T-helper 17 cell (primary cell): ENCODE measurements around the gene CD200R1. TPM values are rescaled to one million over a fixed set of nuclear protein-coding genes. Genes with fewer than 3 reads are reported as not detected.

ENCODE experiments used
- ATAC-seq: fragments of 150-1000 bp; cut with Tn5 transposase; 2 replicates; pipeline ENCODE4 v1.10.0; 2021; ENCODE audit warnings: mild to moderate bottlenecking, moderate library complexity
- DNase-seq, 3 donors: peaks; one replicate each; pipeline versions ENCODE4 v3.0.0 to v3.0.0-alpha.2; 2020 to 2021
- H3K9me3 ChIP-seq: one replicate; pipeline ENCODE4 v1.7.0; 2013; ENCODE audit warnings: low read length, mild to moderate bottlenecking; ENCODE audit not compliant: control insufficient read depth, poor library complexity, severe bottlenecking
- H3K27ac Mint-ChIP-seq: one replicate; pipeline ENCODE4 v1.8.0; 2022; ENCODE audit warnings: mild to moderate bottlenecking, moderate library complexity, mixed read lengths
- H3K27me3 Mint-ChIP-seq: one replicate; pipeline ENCODE4 v1.8.0; 2022; ENCODE audit warnings: mixed read lengths
- H3K36me3 Mint-ChIP-seq: one replicate; pipeline ENCODE4 v1.8.0; 2022; ENCODE audit warnings: low read depth, mixed read lengths
- H3K4me1 Mint-ChIP-seq: one replicate; pipeline ENCODE4 v1.8.0; 2022; ENCODE audit warnings: mild to moderate bottlenecking, mixed read lengths
- H3K4me3 Mint-ChIP-seq: one replicate; pipeline ENCODE4 v1.8.0; 2022; ENCODE audit warnings: mild to moderate bottlenecking, moderate library complexity, mixed read lengths
- total RNA-seq, 4 donors: library from RNA in 2 of 4; stranded (reverse) in 2 of 4; gene quantifications; one replicate each; pipeline ENCODE4 v1.2.3 and lab custom pipeline; 2022 to 2026

Gene CD200R1
- total RNA-seq (10 to 100 TPM in 1 of 2 donors, 1 to 10 TPM in 1; 7.1 to 12.8 TPM), total RNA-seq (lab: John Stamatoyannopoulos, UW) (27.0 to 29.9 reads per million in 2 donors)

- Mint-ChIP-seq H3K4me1 (peaks cover 63% of the 10 kb centered on the region), H3K36me3 (peaks cover 2% of the 10 kb centered on the region), H3K4me3 (peak within 1 kb of the TSS; percentile 99), H3K27ac (peak within 1 kb of the TSS; percentile 98), H3K27me3 (no peaks in the 10 kb centered on the region)
- no peaks in the 10 kb centered on the region for H3K9me3 ChIP-seq
- DNase-seq (no peak), ATAC-seq (peak; percentile 58)
These were observed at the start of gene CD200R1 for GRCh38 chr3:112974894-112975293. Gene CD200R1 (minus strand): TSS chr3:112975103. CDS start chr3:112974857, 246 bp downstream.

GRCh38 chr3:113021471-113021870 lies 46.6 kb upstream of the CD200R1 start:
- DNase-seq (no peak), ATAC-seq (no peak)
- Mint-ChIP-seq H3K27me3 (no peaks in the 10 kb centered on the region), H3K4me1 (peaks cover 39% of the 10 kb centered on the region), H3K27ac (peak overlapping the region; percentile 97), H3K36me3 (no peaks in the 10 kb centered on the region), H3K4me3 (no peak overlapping the region)
- no peaks in the 10 kb centered on the region for H3K9me3 ChIP-seq

- H3K4me1 Mint-ChIP-seq: peaks cover 44% of the 10 kb centered on the region
- no peaks in the 10 kb centered on the region for H3K27me3 Mint-ChIP-seq
- H3K36me3 Mint-ChIP-seq: peaks cover 2% of the 10 kb centered on the region
- H3K9me3 ChIP-seq: no peaks in the 10 kb centered on the region
- peak overlapping the region; percentile 97 for H3K27ac Mint-ChIP-seq
- ATAC-seq: peak; percentile 88
- peak overlapping the region; percentile 94 for H3K4me3 Mint-ChIP-seq
- peak; percentile 67 to 81 (median 73) for DNase-seq
These were observed 44.6 kb upstream of the CD200R1 start for GRCh38 chr3:113019182-113020137.

- Mint-ChIP-seq H3K27me3 (no peaks in the 10 kb centered on the region), H3K36me3 (peaks cover 3% of the 10 kb centered on the region), H3K4me1 (peaks cover 46% of the 10 kb centered on the region), H3K4me3 (peak overlapping the region; percentile 94), H3K27ac (peak overlapping the region; percentile 97)
- H3K9me3 ChIP-seq: no peaks in the 10 kb centered on the region
- ATAC-seq (peak; percentile 4), DNase-seq (no peak)
These were observed 43.8 kb upstream of the CD200R1 start for GRCh38 chr3:113018536-113019181.

- Mint-ChIP-seq H3K4me3 (peak overlapping the region; percentile 39), H3K27ac (no peak overlapping the region), H3K27me3 (no peaks in the 10 kb centered on the region), H3K36me3 (peaks cover 8% of the 10 kb centered on the region), H3K4me1 (peaks cover 38% of the 10 kb centered on the region)
- H3K9me3 ChIP-seq: no peaks in the 10 kb centered on the region
- no peak for DNase-seq
- peak; percentile 76 for ATAC-seq
These were observed 38.7 kb upstream of the CD200R1 start for GRCh38 chr3:113013593-113013992.

- Mint-ChIP-seq H3K4me1 (peaks cover 42% of the 10 kb centered on the region), H3K36me3 (peaks cover 9% of the 10 kb centered on the region)
- DNase-seq: no peak
These were observed 33.2 kb upstream of the CD200R1 start for GRCh38 chr3:113008117-113008516.

GRCh38 chr3:113006359-113007056 lies 31.6 kb upstream of the CD200R1 start:
- H3K4me3 Mint-ChIP-seq: peak overlapping the region; percentile 84
- no peak for DNase-seq
- H3K27ac Mint-ChIP-seq: peak overlapping the region; percentile 96
- no peaks in the 10 kb centered on the region for H3K27me3 Mint-ChIP-seq
- H3K9me3 ChIP-seq: no peaks in the 10 kb centered on the region
- ATAC-seq: peak; percentile 8
- H3K4me1 Mint-ChIP-seq: peaks cover 47% of the 10 kb centered on the region
- peaks cover 7% of the 10 kb centered on the region for H3K36me3 Mint-ChIP-seq

More at GRCh38 chr3:113008117-113008516, 33.2 kb upstream of the CD200R1 start:
- H3K4me3 Mint-ChIP-seq: no peak overlapping the region
- no peaks in the 10 kb centered on the region for H3K9me3 ChIP-seq
- H3K27me3 Mint-ChIP-seq: no peaks in the 10 kb centered on the region
- no peak for ATAC-seq
- H3K27ac Mint-ChIP-seq: peak overlapping the region; percentile 96

- ATAC-seq (peak; percentile 93), DNase-seq (no peak)
- no peaks in the 10 kb centered on the region for H3K27me3 Mint-ChIP-seq
- H3K9me3 ChIP-seq: no peaks in the 10 kb centered on the region
- peaks cover 47% of the 10 kb centered on the region for H3K4me1 Mint-ChIP-seq
- peak overlapping the region; percentile 84 for H3K4me3 Mint-ChIP-seq
- H3K27ac Mint-ChIP-seq: peak overlapping the region; percentile 96
- peaks cover 7% of the 10 kb centered on the region for H3K36me3 Mint-ChIP-seq
These were observed 30.7 kb upstream of the CD200R1 start for GRCh38 chr3:113005611-113006010.

GRCh38 chr3:113002679-113003078 lies 27.8 kb upstream of the CD200R1 start:
- Mint-ChIP-seq H3K4me3 (no peak overlapping the region), H3K27ac (peak overlapping the region; percentile 76), H3K36me3 (peaks cover 6% of the 10 kb centered on the region), H3K27me3 (no peaks in the 10 kb centered on the region), H3K4me1 (peaks cover 38% of the 10 kb centered on the region)
- peak in 1 of 3 donors; percentile 11 for DNase-seq
- ATAC-seq: peak; percentile 50
- no peaks in the 10 kb centered on the region for H3K9me3 ChIP-seq

GRCh38 chr3:113002037-113002436 lies 27.1 kb upstream of the CD200R1 start:
- Mint-ChIP-seq H3K36me3 (peaks cover 3% of the 10 kb centered on the region), H3K27ac (peak overlapping the region; percentile 76), H3K4me3 (no peak overlapping the region), H3K4me1 (peaks cover 37% of the 10 kb centered on the region), H3K27me3 (no peaks in the 10 kb centered on the region)
- H3K9me3 ChIP-seq: no peaks in the 10 kb centered on the region
- DNase-seq (no peak), ATAC-seq (no peak)

- Mint-ChIP-seq H3K4me3 (no peak overlapping the region), H3K36me3 (peaks cover 3% of the 10 kb centered on the region), H3K27ac (peak overlapping the region; percentile 76), H3K27me3 (no peaks in the 10 kb centered on the region), H3K4me1 (peaks cover 26% of the 10 kb centered on the region)
- ATAC-seq: no peak
- no peaks in the 10 kb centered on the region for H3K9me3 ChIP-seq
- DNase-seq: no peak
These were observed 25.8 kb upstream of the CD200R1 start for GRCh38 chr3:113000691-113001090.

GRCh38 chr3:112995800-112996199 lies 20.9 kb upstream of the CD200R1 start:
- DNase-seq (no peak), ATAC-seq (no peak)
- H3K27me3 Mint-ChIP-seq: no peaks in the 10 kb centered on the region
- H3K4me3 Mint-ChIP-seq: no peak overlapping the region
- H3K27ac Mint-ChIP-seq: peak overlapping the region; percentile 41
- H3K36me3 Mint-ChIP-seq: peaks cover 7% of the 10 kb centered on the region
- H3K4me1 Mint-ChIP-seq: peaks cover 28% of the 10 kb centered on the region
- H3K9me3 ChIP-seq: no peaks in the 10 kb centered on the region
